CD14-positive monocyte (primary cell): ENCODE data around the gene GRIK3. TPM values are rescaled to one million over a fixed set of nuclear protein-coding genes. Genes with fewer than 3 reads are reported as not detected.

Experiments used
- DNase-seq, 3 donors: peaks; one replicate each; pipeline ENCODE4 v3.0.0-alpha.2; 2011 to 2022
- H2AFZ ChIP-seq: 2 replicates; pipeline ENCODE4 v1.6.0; 2012; ENCODE audit warnings: mild to moderate bottlenecking, low read depth, low read length, inconsistent platforms; ENCODE audit not compliant: insufficient read depth, poor library complexity, severe bottlenecking
- H3K27ac ChIP-seq, 2 donors: 1 replicate in 1 of 2; 2 replicates in 1 of 2; pipeline ENCODE4 v1.5.1; 2012 to 2013; ENCODE audit warnings: low read length in 2 of 2, control low read depth in 1 of 2, inconsistent platforms in 1 of 2, low read depth in 1 of 2, mild to moderate bottlenecking in 1 of 2
- H3K27me3 ChIP-seq, 2 donors: one replicate each; pipeline versions ENCODE4 v1.6.0 to v1.6.1; 2011 to 2013; ENCODE audit warnings: low read length in 2 of 2; ENCODE audit not compliant: control insufficient read depth in 2 of 2, insufficient read depth in 2 of 2
- H3K36me3 ChIP-seq, 2 donors: replicated peaks in 1 of 2; 1 replicate in 1 of 2; 2 replicates in 1 of 2; pipeline versions ENCODE4 v1.5.1 to v1.6.1; 2012 to 2013; ENCODE audit warnings: low read length in 2 of 2, control low read depth in 1 of 2, inconsistent platforms in 1 of 2, mild to moderate bottlenecking in 1 of 2; ENCODE audit not compliant: insufficient read depth in 2 of 2, control insufficient read depth in 1 of 2
- H3K4me1 ChIP-seq, 2 donors: 1 replicate in 1 of 2; 2 replicates in 1 of 2; pipeline versions ENCODE4 v1.5.1 to v1.6.1; 2012 to 2013; ENCODE audit warnings: low read length in 2 of 2, control low read depth in 1 of 2, inconsistent platforms in 1 of 2, mild to moderate bottlenecking in 1 of 2, moderate library complexity in 1 of 2; ENCODE audit not compliant: insufficient read depth in 2 of 2, control insufficient read depth in 1 of 2
- H3K4me2 ChIP-seq: replicated peaks from 2 replicates; pipeline ENCODE3; 2012; ENCODE audit warnings: low read length, moderate library complexity, mild to moderate bottlenecking; ENCODE audit not compliant: poor library complexity, severe bottlenecking; ENCODE audit errors: extremely low read depth
- H3K4me3 ChIP-seq, 3 experiments: fragments of 200-600 bp in 1 of 3; sonication (generic) in 1 of 3; replicated peaks in 1 of 3; 1 replicate in 2 of 3; 2 replicates in 1 of 3; pipeline ENCODE4 v1.5.1; 2011 to 2013; ENCODE audit warnings: low read length in 3 of 3, mild to moderate bottlenecking in 3 of 3, control low read depth in 2 of 3, low read depth in 2 of 3, inconsistent platforms in 1 of 3, moderate library complexity in 1 of 3
- H3K79me2 ChIP-seq: 2 replicates; pipeline ENCODE4 v1.6.0; 2012; ENCODE audit warnings: mild to moderate bottlenecking, control low read depth, inconsistent platforms, low read length, moderate library complexity; ENCODE audit not compliant: insufficient read depth
- H3K9ac ChIP-seq: 2 replicates; pipeline ENCODE4 v1.6.0; 2017; ENCODE audit warnings: low read length, mild to moderate bottlenecking; ENCODE audit not compliant: insufficient read depth, poor library complexity, severe bottlenecking
- H3K9me3 ChIP-seq, 2 donors: replicated peaks in 1 of 2; 1 replicate in 1 of 2; 2 replicates in 1 of 2; pipeline versions ENCODE4 v1.5.1 to v1.6.1; 2012 to 2013; ENCODE audit warnings: low read length in 2 of 2, control low read depth in 1 of 2; ENCODE audit not compliant: control insufficient read depth in 1 of 2, insufficient read depth in 1 of 2
- H4K20me1 ChIP-seq: 2 replicates; pipeline ENCODE4 v1.6.0; 2012; ENCODE audit warnings: mild to moderate bottlenecking, low read length, control low read depth, moderate library complexity; ENCODE audit not compliant: insufficient read depth
- H3K27ac Mint-ChIP-seq, 7 donors: one replicate each; pipeline ENCODE4 v1.8.0; 2020; ENCODE audit warnings: mild to moderate bottlenecking in 7 of 7, mixed read lengths in 7 of 7, moderate library complexity in 6 of 7, inconsistent platforms in 2 of 7
- H3K27me3 Mint-ChIP-seq, 3 donors: one replicate each; pipeline ENCODE4 v1.8.0; 2021 to 2022; ENCODE audit warnings: low read depth in 3 of 3, mild to moderate bottlenecking in 3 of 3, mixed read lengths in 3 of 3, moderate library complexity in 3 of 3, inconsistent platforms in 1 of 3
- H3K36me3 Mint-ChIP-seq, 2 donors: one replicate each; pipeline ENCODE4 v1.8.0; 2020; ENCODE audit warnings: mixed read lengths in 2 of 2, inconsistent platforms in 1 of 2, mild to moderate bottlenecking in 1 of 2
- H3K4me1 Mint-ChIP-seq: one replicate; pipeline ENCODE4 v1.8.0; 2020; ENCODE audit warnings: mild to moderate bottlenecking, mixed read lengths
- H3K4me3 Mint-ChIP-seq, 2 donors: one replicate each; pipeline ENCODE4 v1.8.0; 2020; ENCODE audit warnings: mild to moderate bottlenecking in 2 of 2, mixed read lengths in 2 of 2, moderate library complexity in 1 of 2
- H3K9me3 Mint-ChIP-seq, 7 donors: one replicate each; pipeline ENCODE4 v1.8.0; 2020 to 2022; ENCODE audit warnings: mixed read lengths in 7 of 7, mild to moderate bottlenecking in 6 of 7, moderate library complexity in 6 of 7, inconsistent platforms in 2 of 7
- WGBS: methylation state at CpG from one replicate; pipeline ENCODE4 v1.1.5; 2013; ENCODE audit warnings: missing lambda C conversion rate; ENCODE audit not compliant: insufficient coverage; 5-methylcytosine and 5-hydroxymethylcytosine counted together
- intact Hi-C, 2 donors: fragments of 100-400 bp; cut with micrococcal nuclease; formaldehyde crosslinking; loops; one replicate each; pipeline versions ENCODE4 v1.15.0 to v1.15.1; 2023
- polyA plus RNA-seq, 3 donors: library from polyadenylated mRNA; depleted of rRNA in 1 of 3; unstranded in 2 of 3; stranded (reverse) in 1 of 3; fragments of 300-500 nt in 2 of 3; fragments of >200 nt in 1 of 3; fragmentation: Illumina TruSeq in 2 of 3; gene quantifications; 1 replicate in 2 of 3; 2 replicates in 1 of 3; pipeline ENCODE4 v1.2.3, GENCODE V29; 2012 to 2021
- TF ChIP-seq, protein P1 (sequence below): fragments of 200-600 bp; IDR thresholded peaks from one replicate; pipeline ENCODE4 v1.8.0; 2022; ENCODE audit warnings: antibody characterized with exemption, mild to moderate bottlenecking

GRIK3 gene
- polyA plus RNA-seq, 3 donors = not detected

DNA sequence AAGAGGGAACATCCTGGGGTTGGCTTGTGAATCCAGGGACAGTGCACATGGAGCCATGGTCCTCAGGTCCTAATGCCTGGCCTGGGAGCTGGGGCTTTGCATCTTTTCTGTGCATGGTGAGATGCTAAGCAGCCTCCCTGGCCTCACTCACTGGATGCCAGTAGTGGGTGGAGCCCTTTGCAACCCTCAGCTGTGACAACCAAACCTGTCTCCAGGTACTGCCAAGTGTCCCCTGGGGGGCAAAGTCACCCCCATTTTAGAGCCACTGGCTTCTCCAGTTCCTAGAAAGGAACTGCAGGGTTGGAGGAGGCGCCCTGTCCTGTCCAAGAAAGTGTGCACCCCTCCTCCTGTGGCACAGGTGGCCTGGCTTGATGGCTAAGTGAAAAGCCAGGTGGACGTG lies 44.6 kb upstream of the GRIK3 start:
- Mint-ChIP-seq H3K36me3 (no peaks in the 10 kb centered on the region), H3K9me3 (peaks cover 0 to 14% (median 4%) of the 10 kb centered on the region in 7 donors), H3K27ac (no peak overlapping the region), H3K27me3 (peaks cover 0 to 5% (median 4%) of the 10 kb centered on the region in 3 donors), H3K4me3 (no peak overlapping the region), H3K4me1 (no peaks in the 10 kb centered on the region)
- Histone ChIP-seq H3K27ac (no peak overlapping the region), H3K4me1 (no peaks in the 10 kb centered on the region), H3K27me3 (no peaks in the 10 kb centered on the region), H4K20me1 (no peaks in the 10 kb centered on the region), H3K79me2 (no peaks in the 10 kb centered on the region), H3K9ac (no peak overlapping the region), H3K9me3 (no peaks in the 10 kb centered on the region), H3K36me3 (no peaks in the 10 kb centered on the region), H3K4me3 (no peak overlapping the region), H2AFZ (no peak overlapping the region), H3K4me2 (no peak overlapping the region)
- no peak for DNase-seq
- intact Hi-C loops = no loop called here
- WGBS = 76% methylated on average over 2 of the region's 2 CpGs
- TF ChIP-seq, protein P1, sequence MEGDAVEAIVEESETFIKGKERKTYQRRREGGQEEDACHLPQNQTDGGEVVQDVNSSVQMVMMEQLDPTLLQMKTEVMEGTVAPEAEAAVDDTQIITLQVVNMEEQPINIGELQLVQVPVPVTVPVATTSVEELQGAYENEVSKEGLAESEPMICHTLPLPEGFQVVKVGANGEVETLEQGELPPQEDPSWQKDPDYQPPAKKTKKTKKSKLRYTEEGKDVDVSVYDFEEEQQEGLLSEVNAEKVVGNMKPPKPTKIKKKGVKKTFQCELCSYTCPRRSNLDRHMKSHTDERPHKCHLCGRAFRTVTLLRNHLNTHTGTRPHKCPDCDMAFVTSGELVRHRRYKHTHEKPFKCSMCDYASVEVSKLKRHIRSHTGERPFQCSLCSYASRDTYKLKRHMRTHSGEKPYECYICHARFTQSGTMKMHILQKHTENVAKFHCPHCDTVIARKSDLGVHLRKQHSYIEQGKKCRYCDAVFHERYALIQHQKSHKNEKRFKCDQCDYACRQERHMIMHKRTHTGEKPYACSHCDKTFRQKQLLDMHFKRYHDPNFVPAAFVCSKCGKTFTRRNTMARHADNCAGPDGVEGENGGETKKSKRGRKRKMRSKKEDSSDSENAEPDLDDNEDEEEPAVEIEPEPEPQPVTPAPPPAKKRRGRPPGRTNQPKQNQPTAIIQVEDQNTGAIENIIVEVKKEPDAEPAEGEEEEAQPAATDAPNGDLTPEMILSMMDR = no peak

DNA sequence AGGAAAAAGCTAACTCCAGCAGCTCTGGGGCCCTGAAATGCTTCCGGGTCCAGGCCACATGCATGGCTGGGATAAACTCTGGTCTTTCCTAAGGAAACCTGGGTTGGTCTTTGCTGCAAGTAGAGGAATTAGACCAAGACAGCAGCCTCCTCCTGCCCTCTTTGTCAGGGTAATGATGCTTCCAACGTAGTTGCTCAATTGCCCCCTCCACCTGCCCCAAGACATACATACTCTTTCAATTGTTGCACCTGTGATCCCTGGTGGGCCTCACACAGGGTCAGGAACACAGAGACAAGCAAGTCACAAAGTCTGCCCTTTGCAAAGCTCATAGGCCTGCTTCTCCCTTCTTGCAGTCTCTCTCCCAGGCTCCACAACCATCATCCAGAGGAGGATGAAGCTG lies 41.9 kb upstream of the GRIK3 start:
- Mint-ChIP-seq H3K9me3 (peaks cover 0 to 14% (median 4%) of the 10 kb centered on the region in 7 donors), H3K27ac (no peak overlapping the region), H3K27me3 (peaks cover 0 to 5% (median 5%) of the 10 kb centered on the region in 3 donors), H3K4me3 (no peak overlapping the region), H3K4me1 (no peaks in the 10 kb centered on the region), H3K36me3 (no peaks in the 10 kb centered on the region)
- TF ChIP-seq, protein P1 = no peak
- H3K79me2 ChIP-seq = no peaks in the 10 kb centered on the region
- H3K4me3 ChIP-seq = no peak overlapping the region
- H3K4me2 ChIP-seq = no peak overlapping the region
- intact Hi-C loops = no loop called here
- DNase-seq = no peak
- no peaks in the 10 kb centered on the region for H3K9me3 ChIP-seq
- H3K4me1 ChIP-seq = no peaks in the 10 kb centered on the region
- no peak overlapping the region for H3K27ac ChIP-seq
- no peaks in the 10 kb centered on the region for H3K36me3 ChIP-seq
- no peaks in the 10 kb centered on the region for H4K20me1 ChIP-seq
- WGBS = 71% methylated on average over 2 of the region's 2 CpGs
- H3K27me3 ChIP-seq = no peaks in the 10 kb centered on the region
- no peak overlapping the region for H2AFZ ChIP-seq
- no peak overlapping the region for H3K9ac ChIP-seq
